Osteocyte (in vitro differentiated cells): ENCODE results near the gene ATG12. TPM values are rescaled to one million over a fixed set of nuclear protein-coding genes. Genes with fewer than 3 reads are reported as not detected.

Experiments used
- DNase-seq: peaks from one replicate; pipeline ENCODE4 v3.0.0; 2021; ENCODE audit warnings: mixed read lengths; ENCODE audit not compliant: unreplicated experiment; ENCODE audit errors: extremely low spot score
- H3K27ac Mint-ChIP-seq: one replicate; pipeline ENCODE4 v1.8.0; 2021; ENCODE audit warnings: mild to moderate bottlenecking, mixed read lengths; ENCODE audit not compliant: unreplicated experiment
- H3K27me3 Mint-ChIP-seq: one replicate; pipeline ENCODE4 v1.8.0; 2021; ENCODE audit warnings: mixed read lengths; ENCODE audit not compliant: unreplicated experiment
- H3K36me3 Mint-ChIP-seq: one replicate; pipeline ENCODE4 v1.8.0; 2021; ENCODE audit warnings: mixed read lengths; ENCODE audit not compliant: unreplicated experiment
- H3K4me1 Mint-ChIP-seq: one replicate; pipeline ENCODE4 v1.8.0; 2021; ENCODE audit warnings: mixed read lengths; ENCODE audit not compliant: unreplicated experiment
- H3K4me3 Mint-ChIP-seq: one replicate; pipeline ENCODE4 v1.8.0; 2021; ENCODE audit warnings: mild to moderate bottlenecking, moderate library complexity, mixed read lengths; ENCODE audit not compliant: unreplicated experiment
- H3K9me3 Mint-ChIP-seq: one replicate; pipeline ENCODE4 v1.8.0; 2021; ENCODE audit warnings: mixed read lengths; ENCODE audit not compliant: unreplicated experiment
- CTCF ChIP-seq: fragments of 200-600 bp; sonication (generic); IDR thresholded peaks from 2 replicates; pipeline ENCODE4 v1.5.0; 2021; ENCODE audit warnings: antibody characterized with exemption, mild to moderate bottlenecking, moderate library complexity
- total RNA-seq: library from RNA; stranded (reverse); gene quantifications from 2 replicates; pipeline ENCODE4 v1.2.1, GENCODE V29; 2021

The ATG12 gene
- total RNA-seq, 1 donor from 2014 or later, result 51.2 TPM

GRCh38 chr5:115778417-115778816, 62.9 kb downstream of the ATG12 start:
- no peak for DNase-seq
- no peaks in the 10 kb centered on the region for H3K36me3 Mint-ChIP-seq
- no peaks in the 10 kb centered on the region for H3K9me3 Mint-ChIP-seq
- H3K4me1 Mint-ChIP-seq, result peaks cover 10% of the 10 kb centered on the region
- peaks cover 15% of the 10 kb centered on the region for H3K27me3 Mint-ChIP-seq
- H3K27ac Mint-ChIP-seq, result no peak overlapping the region
- TF ChIP-seq CTCF, result no peak
- H3K4me3 Mint-ChIP-seq, result no peak overlapping the region

Other genes starting within 250 kb of the ATG12 start
- 1.6 and 2.8 TPM in 2 replicates for gene TICAM2, start 239.1 kb downstream of the ATG12 start, total RNA-seq
- gene TMED7, start 215.5 kb downstream of the ATG12 start, total RNA-seq, result 108 and 109 TPM in 2 replicates
- gene CDO1, start 24.9 kb downstream of the ATG12 start, total RNA-seq, result 6.6 and 6.9 TPM in 2 replicates
- gene AP3S1, start 370 bp upstream of the ATG12 start, total RNA-seq, result 97.6 and 102 TPM in 2 replicates
- 0.40 and 0.68 TPM in 2 replicates for gene LVRN, start 120.9 kb upstream of the ATG12 start, total RNA-seq
- gene ARL14EPL, start 190.9 kb upstream of the ATG12 start, total RNA-seq, result not detected in 2 replicates
- gene COMMD10, start 243.5 kb upstream of the ATG12 start, total RNA-seq, result 21.2 and 26.3 TPM in 2 replicates